A549 (cell line): Measurements from ENCODE around the gene KDM4B. TPM values are rescaled to one million over a fixed set of nuclear protein-coding genes. Genes with fewer than 3 reads are reported as not detected.

Experiments
- ATAC-seq, 2 experiments: fragments of 200-7000 bp in 1 of 2; fragments of >200 bp in 1 of 2; cut with Nextera tagmentation in 1 of 2; cut with Tn5 transposase in 1 of 2; 3 replicates each; pipeline versions ENCODE4 v1.8.0 to v1.9.1; 2018 to 2020; ENCODE audit warnings: mild to moderate bottlenecking in 1 of 2, moderate library complexity in 1 of 2
- CTCF ChIA-PET: fragments of 300-600 bp; sonication (Branson Sonifier 250); formaldehyde crosslinking; extraction: SDS; loops from one replicate; lab custom pipeline; 2021; ENCODE audit warnings: antibody characterized with exemption, inconsistent platforms; lab: Yijun Ruan, JAX
- POLR2A ChIA-PET: fragments of 350-600 bp; formaldehyde crosslinking; extraction: SDS; loops from one replicate; lab custom pipeline; 2021; ENCODE audit warnings: antibody characterized with exemption, inconsistent platforms; lab: Yijun Ruan, JAX
- DNase-seq, 2 experiments: peaks; one replicate each; pipeline versions ENCODE4 v3.0.0 to v3.0.0-alpha.2; 2011 to 2016; ENCODE audit warnings: low read depth in 1 of 2, low spot score in 1 of 2
- FAIRE-seq: peaks from 2 replicates; lab custom pipeline; 2011; peaks lifted over from hg19 to GRCh38; lab: Jason Lieb, UNC
- H3K27ac ChIP-seq, 2 experiments: fragments of >200 bp; sonication (Bioruptor Twin); formaldehyde crosslinking; 3 replicates each; pipeline ENCODE4 v1.5.1; 2016 to 2017
- H3K4me1 ChIP-seq: fragments of >200 bp; sonication (Bioruptor Twin); formaldehyde crosslinking; 3 replicates; pipeline ENCODE4 v1.6.1; 2016
- H3K4me2 ChIP-seq: fragments of >200 bp; sonication (Bioruptor Twin); formaldehyde crosslinking; 3 replicates; pipeline ENCODE4 v1.6.1; 2016
- H3K4me3 ChIP-seq: fragments of >200 bp; sonication (Bioruptor Twin); formaldehyde crosslinking; 3 replicates; pipeline ENCODE4 v1.5.1; 2016
- H3K9me3 ChIP-seq: fragments of >200 bp; sonication (Bioruptor Twin); formaldehyde crosslinking; 3 replicates; pipeline ENCODE4 v1.6.1; 2016
- CEBPB ChIP-seq, 2 experiments: fragments of >200 bp in 1 of 2; sonication (Bioruptor Twin) in 1 of 2; formaldehyde crosslinking in 1 of 2; IDR thresholded peaks; 2 replicates each; pipeline ENCODE4 v1.6.1; 2012 to 2016
- CHD4 ChIP-seq: fragments of 200-600 bp; sonication (generic); IDR thresholded peaks from 2 replicates; pipeline ENCODE4 v1.6.1; 2016; ENCODE audit warnings: antibody characterized with exemption, mild to moderate bottlenecking, borderline replicate concordance
- E2F6 ChIP-seq: IDR thresholded peaks from 2 replicates; pipeline ENCODE4 v1.6.1; 2012; ENCODE audit warnings: low read depth, borderline replicate concordance
- ELK1 ChIP-seq: fragments of 150-350 bp; IDR thresholded peaks from 2 replicates; pipeline ENCODE4 v1.6.1; 2014; ENCODE audit warnings: low read depth, mild to moderate bottlenecking, low read length
- EP300 ChIP-seq, 2 experiments: fragments of >200 bp; sonication (Bioruptor Twin); formaldehyde crosslinking; IDR thresholded peaks; 2 replicates in 1 of 2; 3 replicates in 1 of 2; pipeline ENCODE4 v1.6.1; 2016 to 2017
- ESRRA ChIP-seq: fragments of 150-350 bp; IDR thresholded peaks from 2 replicates; pipeline ENCODE4 v1.6.1; 2014; ENCODE audit warnings: mild to moderate bottlenecking, low read length, borderline replicate concordance
- FOSL2 ChIP-seq, 2 experiments: fragments of 450-650 bp in 1 of 2; fragments of >200 bp in 1 of 2; sonication (Bioruptor Twin) in 1 of 2; formaldehyde crosslinking; IDR thresholded peaks; 2 replicates each; pipeline versions ENCODE4 v1.5.0 to v1.6.1; 2016 to 2020; ENCODE audit warnings: mild to moderate bottlenecking in 1 of 2, moderate library complexity in 1 of 2
- FOXS1 ChIP-seq: fragments of 250-450 bp; sonication (Bioruptor Pico); IDR thresholded peaks from 2 replicates; pipeline ENCODE4 v1.5.0; 2020; ENCODE audit warnings: mild to moderate bottlenecking, moderate library complexity
- GATA3 ChIP-seq: IDR thresholded peaks from 2 replicates; pipeline ENCODE4 v1.6.1; 2012; ENCODE audit warnings: borderline replicate concordance
- HDAC2 ChIP-seq: fragments of 200-600 bp; sonication (generic); IDR thresholded peaks from 2 replicates; pipeline ENCODE4 v1.6.1; 2016
- HMGXB4 ChIP-seq: fragments of 250-450 bp; sonication (Bioruptor Pico); IDR thresholded peaks from 2 replicates; pipeline ENCODE4 v1.5.0; 2021; ENCODE audit warnings: mild to moderate bottlenecking, moderate library complexity, borderline replicate concordance
- JUN ChIP-seq, 2 experiments: fragments of >200 bp; sonication (Bioruptor Twin); formaldehyde crosslinking; IDR thresholded peaks; 2 replicates in 1 of 2; 3 replicates in 1 of 2; pipeline ENCODE4 v1.6.1; 2016 to 2017
- KDM1A ChIP-seq: fragments of 200-600 bp; sonication (generic); IDR thresholded peaks from 2 replicates; pipeline ENCODE4 v1.6.1; 2016; ENCODE audit warnings: low read depth, mild to moderate bottlenecking
- MAX ChIP-seq: IDR thresholded peaks from 2 replicates; pipeline ENCODE4 v1.6.1; 2012
- MYC ChIP-seq: IDR thresholded peaks from 2 replicates; pipeline ENCODE4 v1.6.1; 2012; ENCODE audit warnings: mild to moderate bottlenecking, inconsistent platforms, low read length, improper control_type of control experiment, borderline replicate concordance
- NFE2L2 ChIP-seq: fragments of 150-350 bp; conservative IDR thresholded peaks from 2 replicates; pipeline ENCODE4 v1.6.1; 2014; ENCODE audit warnings: low read length
- NR3C1 ChIP-seq: fragments of >200 bp; sonication (Bioruptor Twin); formaldehyde crosslinking; IDR thresholded peaks from 3 replicates; pipeline ENCODE4 v1.6.1; 2017
- PHF8 ChIP-seq: fragments of 200-600 bp; sonication (generic); IDR thresholded peaks from 2 replicates; pipeline ENCODE4 v1.6.1; 2016; ENCODE audit warnings: low read depth, mild to moderate bottlenecking, antibody characterized with exemption, moderate library complexity, borderline replicate concordance
- RAD21 ChIP-seq, 2 experiments: fragments of >200 bp in 1 of 2; sonication (Bioruptor Twin) in 1 of 2; formaldehyde crosslinking in 1 of 2; IDR thresholded peaks in 1 of 2; conservative IDR thresholded peaks in 1 of 2; 2 replicates in 1 of 2; 3 replicates in 1 of 2; pipeline ENCODE4 v1.6.1; 2012 to 2018; ENCODE audit warnings: inconsistent platforms in 1 of 2
- RNF2 ChIP-seq: fragments of 200-600 bp; sonication (generic); IDR thresholded peaks from 2 replicates; pipeline ENCODE4 v1.6.1; 2016; ENCODE audit warnings: low read depth, mild to moderate bottlenecking, antibody characterized with exemption, moderate library complexity, borderline replicate concordance
- USF2 ChIP-seq: fragments of 450-650 bp; IDR thresholded peaks from 2 replicates; pipeline ENCODE4 v1.6.1; 2014; ENCODE audit warnings: antibody characterized with exemption
- ZC3H11A ChIP-seq: fragments of 450-650 bp; IDR thresholded peaks from 2 replicates; pipeline ENCODE4 v1.6.1; 2014; ENCODE audit warnings: antibody characterized with exemption, mild to moderate bottlenecking
- ZFP36 ChIP-seq: fragments of 450-650 bp; IDR thresholded peaks from 2 replicates; pipeline ENCODE4 v1.6.1; 2014; ENCODE audit warnings: borderline replicate concordance; ENCODE audit not compliant: partially characterized antibody
- ZNF302 ChIP-seq: fragments of 250-450 bp; sonication (Bioruptor Pico); IDR thresholded peaks from 2 replicates; pipeline ENCODE4 v1.9.0; 2021; ENCODE audit warnings: inconsistent platforms, mild to moderate bottlenecking, moderate library complexity
- WGBS: methylation state at CpG from one replicate; pipeline ENCODE4 v1.1.6; 2017; ENCODE audit errors: missing lambda C conversion rate; 5-methylcytosine and 5-hydroxymethylcytosine counted together
- polyA plus RNA-seq, 4 experiments: library from polyadenylated mRNA; depleted of rRNA in 3 of 4; stranded (reverse); fragments of >200 nt; fragmentation: RNase III in 1 of 4; extraction: RNeasy Plus Mini Kit Qiagen cat#74134 plus additional on column Dnase treatment in 1 of 4; gene quantifications; 2 replicates in 3 of 4; 3 replicates in 1 of 4; pipeline ENCODE4 v1.2.3, GENCODE V29; 2011 to 2017

The KDM4B gene
- polyA plus RNA-seq, 2 of the 4 experiments (the other 2 are of a cell fraction): 3.0 to 4.6 TPM

- TF ChIP-seq FOSL2 (IDR thresholded peaks at IDR 0.05) (no peak), FOSL2 (CRISPR knock-in tag; IDR thresholded peaks at IDR 0.05) (peak; percentile 71), ELK1 (no peak), E2F6 (no peak), CEBPB (IDR thresholded peaks at IDR 0.05) (no peak), JUN (IDR thresholded peaks at IDR 0.05) (no peak), ESRRA (no peak), NR3C1 (no peak), USF2 (no peak)
Observed at GRCh38 chr19:5166262-5166661, 197.3 kb downstream of the KDM4B start (continued).

GRCh38 chr19:5170329-5170745 lies 201.4 kb downstream of the KDM4B start:
- DNase-seq: peak in 1 of 2 experiments; percentile 37
- Histone ChIP-seq H3K9me3 (no peaks in the 10 kb centered on the region), H3K4me1 (peaks cover 48% of the 10 kb centered on the region), H3K4me3 (no peak overlapping the region), H3K4me2 (no peak overlapping the region)
- TF ChIP-seq NFE2L2: no peak
- TF ChIP-seq RAD21 (conservative IDR thresholded peaks at IDR 0.05 in 1 of 2, IDR thresholded peaks at IDR 0.05 in 1 of 2): no peak
- no peak for TF ChIP-seq FOXS1 (CRISPR knock-in tag)
- TF ChIP-seq HDAC2: peak; percentile 36; the same call in 1 of the 2 replicates
- no peak for TF ChIP-seq HMGXB4 (CRISPR knock-in tag)
- no peak for TF ChIP-seq MYC
- no peak for TF ChIP-seq ZC3H11A
- TF ChIP-seq ZNF302 (CRISPR knock-in tag): no peak
- TF ChIP-seq ZFP36: peak; percentile 69
- no peak for TF ChIP-seq CEBPB (IDR thresholded peaks at IDR 0.05)
- no peak for TF ChIP-seq CHD4
- peak; percentile 67; the same call in 1 of the 2 replicates for TF ChIP-seq KDM1A
- TF ChIP-seq, all 56 proteins: peak for 3
- FAIRE-seq (no peak), ATAC-seq (no peak)
- H3K27ac ChIP-seq: peak overlapping the region; percentile 76 to 89; a peak in 5 of 6 replicates
- WGBS: 69% methylated on average over 4 of the region's 4 CpGs
- CTCF ChIA-PET: interaction anchor here (0.6 to 1.5 kb wide), 6 partner anchors 8 to 122 kb away, joined by 3 to 7 read pairs (median 4); no protein-coding TSS in a partner anchor
- POLR2A ChIA-PET: no interaction called here

- ATAC-seq (peak in 1 of 2 experiments; percentile 36; a peak in 3 of 6 replicates), FAIRE-seq (no peak), DNase-seq (peak in 1 of 2 experiments; percentile 81)
- 0 out of 2 replicates have a peak, but pooled peaks have one; percentile 50 for TF ChIP-seq MAX
- TF ChIP-seq E2F6: peak; percentile 29; the same call in 1 of the 2 replicates
- TF ChIP-seq ELK1: no peak
- TF ChIP-seq GATA3: peak; percentile 53; the same call in 1 of the 2 replicates
- TF ChIP-seq JUN (IDR thresholded peaks at IDR 0.05): no peak
- TF ChIP-seq PHF8: no peak
- TF ChIP-seq RNF2: no peak
- TF ChIP-seq EP300 (IDR thresholded peaks at IDR 0.05): no peak
- ChIA-PET CTCF (interaction anchor here (0.9 kb wide), 1 partner anchor 8 kb away, joined by 3 read pairs; no protein-coding TSS in a partner anchor), POLR2A (no interaction called here)
- Histone ChIP-seq H3K4me1 (peaks cover 39% of the 10 kb centered on the region), H3K9me3 (0 out of 3 replicates have a peak, but pooled peaks cover 2% of the 10 kb centered on the region), H3K4me2 (peak overlapping the region; percentile 31; the same call in 2 of the 3 replicates), H3K27ac (peak overlapping the region; percentile 76 to 89), H3K4me3 (no peak overlapping the region)
- WGBS: 35% methylated on average over 9 of the region's 9 CpGs
Observed at GRCh38 chr19:5171711-5172110, 202.8 kb downstream of the KDM4B start.
